ENCODE data around the gene NEURL1. TPM values are rescaled to one million over a fixed set of nuclear protein-coding genes. Genes with fewer than 3 reads are reported as not detected.

NEURL1 gene
- total RNA-seq, 2 experiments from 2014 or later = 0.47 TPM; not detected in 1

DNA sequence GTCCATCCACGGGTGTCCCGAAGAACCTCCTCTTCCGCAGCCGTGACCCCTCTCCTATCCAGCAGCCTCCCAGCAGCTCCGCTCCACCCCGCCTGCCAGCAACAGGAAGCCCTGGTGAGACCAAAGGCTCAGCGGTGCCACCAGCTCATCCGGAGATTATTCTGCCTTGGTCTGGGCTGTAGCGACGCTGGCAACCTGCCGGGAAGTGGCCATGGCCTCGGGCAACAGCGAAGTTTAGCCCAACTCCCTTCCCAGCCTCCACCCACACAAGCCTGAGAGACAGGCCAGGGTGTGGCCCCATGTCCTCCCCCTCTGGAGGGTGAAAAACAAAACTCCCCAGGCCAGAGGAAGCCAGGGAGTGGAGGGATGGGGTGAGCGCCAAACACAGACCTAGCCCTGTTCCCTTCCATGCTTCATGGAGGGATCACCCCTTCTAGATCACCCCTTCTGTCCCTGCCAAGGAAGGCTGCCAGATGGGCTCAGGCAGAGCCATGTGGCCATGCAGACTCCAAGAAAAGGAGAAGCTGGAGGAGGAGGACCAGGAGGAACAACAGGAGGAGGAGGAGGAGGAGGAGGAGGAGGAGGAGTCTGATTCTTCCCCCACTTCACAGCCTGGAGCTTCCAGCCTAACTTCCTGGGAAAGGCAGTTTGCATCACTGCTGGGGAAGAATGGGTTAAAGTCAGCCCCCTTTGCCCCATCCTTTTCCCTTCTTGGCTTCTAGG, 42.3 kb upstream of the NEURL1 start:
- Histone ChIP-seq H3K36me3 (ENCODE audit: insufficient read depth, low read length) (peaks cover 26% of the 10 kb centered on the region), H3K27ac (ENCODE audit: low read depth, low read length, poor library complexity, severe bottlenecking) (no peak overlapping the region), H3K4me2 (ENCODE audit: low read length) (no peak overlapping the region), H4K20me1 (ENCODE audit: insufficient read depth, low read length) (no peaks in the 10 kb centered on the region), H3K4me1 (ENCODE audit: insufficient read depth, low read length, poor library complexity, severe bottlenecking) (no peaks in the 10 kb centered on the region), H3K79me2 (ENCODE audit: insufficient read depth, low read depth, low read length) (no peaks in the 10 kb centered on the region), H3K4me3 (ENCODE audit: low read depth, low read length, poor library complexity, severe bottlenecking) (no peak overlapping the region), H3K9me3 (ENCODE audit: low read length) (no peaks in the 10 kb centered on the region), H2AFZ (ENCODE audit: low read length) (no peak overlapping the region), H3K9me2 (ENCODE audit: insufficient read depth, low read length) (no peaks in the 10 kb centered on the region)
- CTCF ChIA-PET (ENCODE audit: unreplicated experiment) = no interaction called here
- TF ChIP-seq EZH2phosphoT487 (IDR thresholded peaks at IDR 0.05; ENCODE audit: borderline replicate concordance, low read depth, low read length) = no peak
- TF ChIP-seq, protein P1, sequence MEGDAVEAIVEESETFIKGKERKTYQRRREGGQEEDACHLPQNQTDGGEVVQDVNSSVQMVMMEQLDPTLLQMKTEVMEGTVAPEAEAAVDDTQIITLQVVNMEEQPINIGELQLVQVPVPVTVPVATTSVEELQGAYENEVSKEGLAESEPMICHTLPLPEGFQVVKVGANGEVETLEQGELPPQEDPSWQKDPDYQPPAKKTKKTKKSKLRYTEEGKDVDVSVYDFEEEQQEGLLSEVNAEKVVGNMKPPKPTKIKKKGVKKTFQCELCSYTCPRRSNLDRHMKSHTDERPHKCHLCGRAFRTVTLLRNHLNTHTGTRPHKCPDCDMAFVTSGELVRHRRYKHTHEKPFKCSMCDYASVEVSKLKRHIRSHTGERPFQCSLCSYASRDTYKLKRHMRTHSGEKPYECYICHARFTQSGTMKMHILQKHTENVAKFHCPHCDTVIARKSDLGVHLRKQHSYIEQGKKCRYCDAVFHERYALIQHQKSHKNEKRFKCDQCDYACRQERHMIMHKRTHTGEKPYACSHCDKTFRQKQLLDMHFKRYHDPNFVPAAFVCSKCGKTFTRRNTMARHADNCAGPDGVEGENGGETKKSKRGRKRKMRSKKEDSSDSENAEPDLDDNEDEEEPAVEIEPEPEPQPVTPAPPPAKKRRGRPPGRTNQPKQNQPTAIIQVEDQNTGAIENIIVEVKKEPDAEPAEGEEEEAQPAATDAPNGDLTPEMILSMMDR (conservative IDR thresholded peaks at IDR 0.05; ENCODE audit: low read length) = no peak
- no peak for DNase-seq (ENCODE audit: low spot score)
- POLR2A ChIA-PET = no interaction called here
- intact Hi-C loops (cut with micrococcal nuclease; ENCODE audit: unreplicated experiment) = no loop called here
- BruUV-seq (replicated peaks) = no TSS peak

DNA sequence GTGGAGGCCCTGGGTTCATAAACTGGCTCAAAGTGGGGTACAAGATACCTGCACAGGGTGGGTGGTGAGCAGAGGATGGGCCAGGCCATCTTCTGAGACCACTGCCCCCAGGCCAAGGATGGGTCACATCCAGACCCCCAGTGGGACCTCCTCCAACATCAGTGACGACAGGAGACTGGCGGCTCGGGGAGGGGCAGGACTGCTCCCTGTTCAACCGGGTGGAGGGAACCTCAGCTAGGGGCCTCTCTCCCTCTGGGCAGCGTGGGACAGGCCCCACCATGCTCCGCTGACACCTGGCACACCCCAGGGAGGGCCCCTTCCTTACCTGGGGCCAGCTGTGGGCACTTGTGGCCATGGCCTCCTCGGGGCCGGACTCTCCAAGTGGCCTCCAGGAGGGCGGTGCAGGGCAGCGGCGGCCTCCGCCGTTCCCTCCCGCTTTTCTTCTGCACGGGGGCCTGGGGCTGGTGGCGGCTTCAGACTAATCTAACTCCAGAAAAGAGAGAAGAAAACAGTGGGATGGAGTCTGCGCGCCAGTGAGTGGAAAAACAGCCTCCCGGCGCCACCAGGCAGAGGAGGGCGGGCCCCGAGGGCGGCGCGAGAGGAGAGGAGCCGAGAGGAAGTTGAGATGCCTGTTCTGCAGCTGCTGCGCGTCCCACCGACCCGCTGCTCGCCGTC, 41.5 kb upstream of the NEURL1 start, which contains the start of gene CALHM2:
CALHM2 (minus strand) TSS at position 540 of the 675 bp plus-strand sequence. CDS start 2,429 bp downstream, outside the sequence.
- Histone ChIP-seq H3K27ac (ENCODE audit: low read depth, low read length, poor library complexity, severe bottlenecking) (no peak within 1 kb of the TSS), H3K4me1 (ENCODE audit: insufficient read depth, low read length, poor library complexity, severe bottlenecking) (no peaks in the 10 kb centered on the region), H3K9me3 (ENCODE audit: low read length) (no peaks in the 10 kb centered on the region), H3K79me2 (ENCODE audit: insufficient read depth, low read depth, low read length) (no peaks in the 10 kb centered on the region), H3K4me2 (ENCODE audit: low read length) (peak within 1 kb of the TSS; percentile 1; the same call in 1 of the 2 replicates), H3K36me3 (ENCODE audit: insufficient read depth, low read length) (peaks cover 19% of the 10 kb centered on the region), H3K9me2 (ENCODE audit: insufficient read depth, low read length) (no peaks in the 10 kb centered on the region), H3K4me3 (ENCODE audit: low read depth, low read length, poor library complexity, severe bottlenecking) (no peak within 1 kb of the TSS), H4K20me1 (ENCODE audit: insufficient read depth, low read length) (no peaks in the 10 kb centered on the region), H2AFZ (ENCODE audit: low read length) (no peak within 1 kb of the TSS)
- ChIA-PET CTCF (ENCODE audit: unreplicated experiment) (no interaction called here), POLR2A (no interaction called here)
- no peak for DNase-seq (ENCODE audit: low spot score)
- no TSS peak for BruUV-seq (replicated peaks)
- intact Hi-C loops (cut with micrococcal nuclease; ENCODE audit: unreplicated experiment) = loop anchor here (2.0 kb wide), 1 partner anchor 25 kb away; no protein-coding TSS in a partner anchor
- TF ChIP-seq EZH2phosphoT487 (IDR thresholded peaks at IDR 0.05; ENCODE audit: borderline replicate concordance, low read depth, low read length) = no peak
- TF ChIP-seq, protein P1 (conservative IDR thresholded peaks at IDR 0.05; ENCODE audit: low read length) = no peak
